Activated T-helper 17 cell treated with anti-CD3 and anti-CD28 coated beads, Interleukin-2, amount 50 U/mL, for 72 hours (primary cell): ENCODE results near the gene MEGF6. TPM values are rescaled to one million over a fixed set of nuclear protein-coding genes. Genes with fewer than 3 reads are reported as not detected.
A peak's percentile ranks its signal among the peaks of the same experiment; 100 is the strongest.
"Not testable (repeated sequence)": the region's sequence is repeated elsewhere in the genome, so short reads cannot be mapped to it uniquely, and the experiment has no call there.

Experiments
- ATAC-seq: fragments of 150-1000 bp; cut with Tn5 transposase; replicated peaks from 2 replicates; pipeline ENCODE4 v1.10.0; 2021; ENCODE audit warnings: mild to moderate bottlenecking, moderate library complexity
- H3K27ac Mint-ChIP-seq: one replicate; pipeline ENCODE4 v1.8.0; 2022; ENCODE audit warnings: mixed read lengths
- H3K27me3 Mint-ChIP-seq: one replicate; pipeline ENCODE4 v1.8.0; 2022; ENCODE audit warnings: mixed read lengths
- H3K36me3 Mint-ChIP-seq: one replicate; pipeline ENCODE4 v1.8.0; 2022; ENCODE audit warnings: low read depth, mild to moderate bottlenecking, mixed read lengths
- H3K4me1 Mint-ChIP-seq: one replicate; pipeline ENCODE4 v1.8.0; 2022; ENCODE audit warnings: mixed read lengths
- H3K4me3 Mint-ChIP-seq: one replicate; pipeline ENCODE4 v1.8.0; 2022; ENCODE audit warnings: mild to moderate bottlenecking, mixed read lengths
- H3K9me3 Mint-ChIP-seq: one replicate; pipeline ENCODE4 v1.8.0; 2022; ENCODE audit warnings: mixed read lengths
- total RNA-seq, 2 donors: library from RNA; stranded (reverse); gene quantifications; one replicate each; pipeline ENCODE4 v1.2.3, GENCODE V29; 2022

Gene MEGF6
- total RNA-seq, 2 donors from 2014 or later = 5.0 to 9.7 TPM

DNA sequence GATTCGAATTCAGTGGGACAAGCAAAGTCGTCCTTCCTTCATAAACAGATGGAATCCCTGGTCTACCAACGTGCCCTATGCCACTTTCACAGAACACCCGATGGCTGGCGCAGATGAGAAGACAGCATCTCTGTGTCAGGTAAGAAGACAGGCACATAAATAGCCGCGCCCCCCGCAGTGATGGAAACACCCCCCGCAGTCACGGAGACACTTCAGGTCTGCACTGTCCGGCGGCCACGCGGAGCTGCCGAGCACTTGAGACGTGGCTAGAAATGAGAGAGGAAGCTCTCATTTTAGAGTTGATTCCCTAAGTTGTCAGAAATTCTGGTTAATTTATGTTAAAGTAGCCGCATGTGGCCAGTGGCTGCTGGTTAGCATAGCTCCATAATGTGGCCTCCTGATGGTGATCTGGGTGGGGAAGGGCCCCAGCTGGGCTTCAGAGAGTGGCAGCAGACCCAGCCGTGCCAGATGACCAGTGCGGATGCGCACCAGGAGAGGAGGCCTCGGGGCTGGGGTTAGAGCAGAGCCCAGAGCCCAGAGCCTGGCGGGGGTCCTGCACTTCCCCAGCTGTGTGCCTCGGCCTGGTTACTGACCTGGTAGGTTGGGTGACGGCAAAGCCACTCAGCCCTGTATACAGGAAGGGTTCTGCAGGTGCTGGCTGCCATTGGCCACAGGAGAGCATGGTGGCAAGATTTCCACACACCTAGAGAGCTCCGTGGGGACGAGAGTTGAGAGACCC lies 16.4 kb upstream of the MEGF6 start:
- no peaks in the 10 kb centered on the region for H3K27me3 Mint-ChIP-seq
- no peaks in the 10 kb centered on the region for H3K9me3 Mint-ChIP-seq
- H3K4me3 Mint-ChIP-seq = no peak overlapping the region
- H3K4me1 Mint-ChIP-seq = peaks cover 22% of the 10 kb centered on the region
- peaks cover 40% of the 10 kb centered on the region for H3K36me3 Mint-ChIP-seq
- no peak overlapping the region for H3K27ac Mint-ChIP-seq
- no peak for ATAC-seq

DNA sequence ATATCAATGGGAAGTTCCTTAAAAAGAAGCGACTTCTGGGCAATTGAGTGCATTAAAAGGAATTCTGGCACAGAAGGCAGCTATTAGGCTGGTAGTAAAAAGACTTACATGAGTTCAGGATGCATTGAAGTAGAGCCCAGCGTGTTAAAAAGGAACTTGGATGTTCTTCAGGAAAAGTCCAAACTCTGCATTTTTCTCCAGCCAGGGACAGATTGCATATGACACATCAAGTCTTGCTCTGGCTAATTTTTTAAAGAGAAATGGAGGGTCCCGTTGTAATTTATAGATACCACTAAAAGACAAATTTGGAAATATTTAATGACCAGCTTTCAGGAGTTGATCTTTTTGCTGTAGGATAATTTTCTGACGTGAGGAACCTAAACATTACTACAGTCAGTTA lies 14.7 kb upstream of the MEGF6 start:
- no peaks in the 10 kb centered on the region for H3K9me3 Mint-ChIP-seq
- ATAC-seq = no peak
- peaks cover 38% of the 10 kb centered on the region for H3K36me3 Mint-ChIP-seq
- H3K4me3 Mint-ChIP-seq = peak overlapping the region; percentile 92
- no peak overlapping the region for H3K27ac Mint-ChIP-seq
- peaks cover 22% of the 10 kb centered on the region for H3K4me1 Mint-ChIP-seq
- H3K27me3 Mint-ChIP-seq = no peaks in the 10 kb centered on the region

DNA sequence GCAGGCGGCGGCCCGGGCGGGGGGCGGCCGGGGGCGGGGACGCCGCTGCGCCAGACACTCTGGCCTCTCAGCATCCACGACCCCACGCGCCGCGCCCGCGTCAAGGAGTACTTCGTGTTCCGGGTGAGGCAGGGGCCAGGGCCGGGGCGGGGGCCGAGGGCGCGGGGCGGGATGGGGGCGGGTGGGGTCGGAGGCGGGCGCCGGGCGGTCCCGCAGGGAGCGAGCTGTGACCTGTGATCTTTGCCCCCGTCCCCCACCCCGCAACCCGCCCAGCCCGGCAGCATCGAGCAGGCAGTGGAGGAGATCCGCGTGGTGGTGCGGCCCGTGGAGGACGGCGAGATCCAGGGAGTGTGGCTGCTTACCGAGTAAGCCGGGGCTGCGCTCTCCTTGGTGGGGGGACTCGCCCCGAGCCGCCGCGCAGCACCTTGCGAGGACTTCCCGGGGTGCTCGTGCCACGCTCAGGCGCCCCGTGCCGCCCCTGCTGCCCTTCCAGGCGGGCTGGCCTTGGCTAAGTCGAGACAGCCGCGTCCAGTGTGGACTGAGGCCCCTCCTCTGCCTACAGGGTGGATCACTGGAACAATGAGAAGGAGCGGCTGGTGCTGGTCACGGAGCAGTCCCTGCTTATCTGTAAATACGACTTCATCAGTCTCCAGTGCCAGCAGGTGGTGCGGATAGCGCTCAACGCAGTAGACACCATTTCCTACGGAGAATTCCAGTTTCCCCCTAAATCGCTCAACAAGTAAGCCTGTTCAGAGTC lies 14.0 kb upstream of the MEGF6 start:
- no peak overlapping the region for H3K27ac Mint-ChIP-seq
- H3K4me3 Mint-ChIP-seq = peak overlapping the region; percentile 92
- peaks cover 36% of the 10 kb centered on the region for H3K36me3 Mint-ChIP-seq
- H3K9me3 Mint-ChIP-seq = no peaks in the 10 kb centered on the region
- H3K27me3 Mint-ChIP-seq = no peaks in the 10 kb centered on the region
- peaks cover 22% of the 10 kb centered on the region for H3K4me1 Mint-ChIP-seq
- ATAC-seq = peak; percentile 3

DNA sequence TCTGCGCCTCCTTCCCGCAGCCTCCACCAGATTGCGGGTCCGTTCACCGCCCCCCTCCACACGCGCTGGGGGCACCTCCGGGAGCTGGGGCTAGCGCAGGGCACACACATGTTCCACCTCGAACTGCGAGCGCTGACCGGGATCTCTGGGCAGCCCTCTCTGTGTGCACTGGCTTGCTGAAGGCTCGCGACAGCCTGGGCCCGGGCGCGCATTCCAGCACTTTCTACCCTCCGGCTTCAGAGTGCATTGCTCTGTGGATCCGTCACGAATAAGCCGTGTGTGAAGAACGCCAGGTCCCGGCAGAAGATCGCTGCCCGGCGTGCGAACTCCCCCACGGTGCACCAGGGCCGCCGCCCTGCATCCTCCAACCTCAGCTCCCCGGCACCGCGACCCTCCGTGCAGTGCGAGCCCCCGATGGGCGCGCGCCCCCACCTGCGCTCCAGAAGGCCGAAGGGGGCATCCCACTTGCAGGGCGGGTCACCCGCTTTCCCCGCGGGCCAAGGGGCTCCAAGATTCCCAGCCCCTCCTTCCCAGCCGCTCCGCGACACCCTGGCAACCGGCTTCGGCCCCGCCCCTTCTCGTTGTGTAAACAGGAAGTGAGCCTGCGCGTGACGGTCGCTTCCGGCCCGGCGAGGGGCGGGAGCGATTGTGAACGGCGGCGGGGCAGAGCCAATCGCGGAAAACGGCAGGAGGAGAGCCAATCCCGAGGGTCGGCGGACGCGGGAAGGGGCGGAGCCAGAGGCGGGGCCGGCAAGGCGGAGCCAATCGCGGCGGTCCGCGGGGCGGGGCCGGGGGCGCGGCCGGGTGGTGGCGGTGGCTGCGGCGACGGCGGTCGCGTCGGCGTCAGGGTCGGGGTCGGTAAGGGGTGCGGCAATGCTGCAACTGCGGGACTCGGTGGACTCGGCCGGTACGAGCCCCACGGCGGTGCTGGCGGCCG lies 13.2 kb upstream of the MEGF6 start, which contains the start of gene TPRG1L:
TPRG1L (plus strand) TSS at position 816 of the 937 bp plus-strand sequence; CDS start at position 874, 58 bp downstream.
- H3K4me3 Mint-ChIP-seq = peak within 1 kb of the TSS; percentile 92
- H3K4me1 Mint-ChIP-seq = peaks cover 22% of the 10 kb centered on the region
- no peaks in the 10 kb centered on the region for H3K27me3 Mint-ChIP-seq
- peaks cover 32% of the 10 kb centered on the region for H3K36me3 Mint-ChIP-seq
- H3K27ac Mint-ChIP-seq = peak within 1 kb of the TSS; percentile 93
- no peaks in the 10 kb centered on the region for H3K9me3 Mint-ChIP-seq
- ATAC-seq = peak; percentile 98

DNA sequence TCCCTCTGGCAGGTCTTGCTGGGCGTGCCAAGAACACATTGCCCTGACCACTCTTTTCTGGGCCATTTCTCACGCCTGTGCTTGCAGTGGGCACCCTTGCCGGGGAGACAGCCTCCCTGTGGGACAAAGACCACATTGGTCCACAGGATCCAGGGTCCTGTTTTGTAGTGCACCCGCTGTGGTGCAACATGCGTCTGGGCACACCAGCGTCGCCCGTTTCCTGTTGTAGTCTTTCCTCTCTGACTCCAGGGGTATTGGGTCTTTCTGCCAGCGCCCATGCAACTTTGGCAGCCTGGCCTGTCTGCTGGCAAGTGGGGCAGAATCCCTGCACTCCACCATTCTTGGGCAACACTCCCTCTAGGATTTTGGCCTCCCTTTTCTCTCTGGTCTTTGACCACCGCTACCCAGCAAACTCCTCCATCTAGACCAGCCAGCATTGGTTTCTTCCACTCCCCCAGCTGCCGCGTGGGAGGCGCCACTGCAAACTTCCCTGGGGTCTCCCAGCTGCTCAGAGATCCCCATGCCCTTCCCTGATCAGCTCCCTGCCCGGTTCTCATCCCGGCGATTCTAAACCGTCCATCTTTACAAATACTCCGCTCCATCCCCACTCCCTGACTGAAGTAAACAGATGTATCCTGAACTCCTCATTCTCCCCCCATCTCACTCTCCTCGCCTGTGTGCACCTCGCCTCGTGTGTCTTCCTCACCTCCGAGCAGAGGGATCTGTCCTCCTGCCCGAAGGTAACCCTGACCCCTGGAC lies 12.3 kb upstream of the MEGF6 start:
- Mint-ChIP-seq H3K9me3 (no peaks in the 10 kb centered on the region), H3K27me3 (no peaks in the 10 kb centered on the region), H3K4me3 (peak overlapping the region; percentile 92), H3K4me1 (peaks cover 26% of the 10 kb centered on the region), H3K36me3 (peaks cover 23% of the 10 kb centered on the region), H3K27ac (peak overlapping the region; percentile 93)
- no peak for ATAC-seq

DNA sequence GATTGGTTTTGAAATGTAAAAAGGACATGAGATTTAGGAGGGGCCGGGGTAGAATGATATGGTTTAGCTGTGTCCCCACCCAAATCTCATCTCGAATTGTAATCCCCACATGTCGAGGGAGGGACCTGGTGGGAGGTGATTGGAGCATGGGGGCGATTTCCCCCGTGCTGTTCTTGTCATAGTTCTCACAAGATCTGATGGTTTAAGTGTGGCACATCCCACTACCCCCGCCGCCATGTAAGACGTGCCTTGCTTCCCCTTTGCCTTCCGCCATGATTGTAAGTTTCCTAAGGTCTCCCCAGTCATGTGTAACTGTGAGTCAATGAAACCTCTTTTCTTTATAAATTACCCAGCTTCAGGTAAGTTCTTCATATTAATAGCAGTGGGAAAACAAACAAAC lies 10.8 kb upstream of the MEGF6 start:
- ATAC-seq, H3K9me3 Mint-ChIP-seq, H3K27ac Mint-ChIP-seq, H3K4me3 Mint-ChIP-seq, H3K36me3 Mint-ChIP-seq, H3K27me3 Mint-ChIP-seq: not testable (repeated sequence)
- H3K4me1 Mint-ChIP-seq = peaks cover 26% of the 10 kb centered on the region

DNA sequence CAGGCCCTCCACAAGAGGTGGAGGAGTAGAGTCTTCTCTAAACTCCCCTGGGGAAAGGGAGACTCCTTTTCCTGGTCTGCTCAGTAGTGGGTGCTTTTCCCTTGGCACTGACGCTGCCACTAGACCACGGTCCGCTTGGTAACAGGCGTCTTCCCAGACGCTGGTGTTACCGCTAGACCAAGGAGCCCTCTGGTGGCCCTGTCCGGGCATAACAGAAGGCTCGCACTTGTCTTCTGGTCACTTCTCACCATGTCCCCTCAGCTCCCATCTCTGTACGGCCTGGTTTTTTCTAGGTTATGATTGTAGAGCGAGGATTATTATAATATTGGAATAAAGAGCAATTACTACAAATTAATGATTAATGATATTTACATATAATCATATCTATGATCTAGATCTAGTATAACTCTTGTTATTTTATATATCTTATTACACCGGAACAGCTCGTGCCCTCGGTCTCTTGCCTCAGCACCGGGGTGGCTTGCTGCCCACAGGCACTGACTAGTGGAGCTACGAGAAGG lies 9.9 kb upstream of the MEGF6 start:
- not testable (repeated sequence) for ATAC-seq, H3K9me3 Mint-ChIP-seq, H3K27ac Mint-ChIP-seq, H3K4me3 Mint-ChIP-seq, H3K36me3 Mint-ChIP-seq, H3K27me3 Mint-ChIP-seq
- H3K4me1 Mint-ChIP-seq = peaks cover 26% of the 10 kb centered on the region

DNA sequence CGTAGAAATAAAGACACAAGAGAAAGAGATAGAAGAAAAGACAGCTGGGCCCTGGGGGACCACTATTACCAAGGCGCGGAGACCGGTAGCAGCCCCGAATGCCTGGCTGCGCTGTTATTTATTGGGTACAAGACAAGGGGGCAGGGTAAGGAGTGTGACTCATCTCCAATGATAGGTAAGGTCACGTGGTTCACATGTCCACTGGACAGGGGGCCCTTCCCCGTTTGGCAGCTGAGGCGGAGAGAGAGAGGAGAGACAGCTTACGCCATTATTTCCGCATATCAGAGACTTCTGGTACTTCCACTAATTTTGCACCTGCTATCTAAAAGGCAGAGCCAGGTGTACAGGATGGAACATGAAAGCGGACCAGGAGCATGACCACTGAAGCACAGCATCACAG lies 9.4 kb upstream of the MEGF6 start:
- no peak for ATAC-seq
- peaks cover 21% of the 10 kb centered on the region for H3K4me1 Mint-ChIP-seq
- no peaks in the 10 kb centered on the region for H3K27me3 Mint-ChIP-seq
- no peak overlapping the region for H3K4me3 Mint-ChIP-seq
- peak overlapping the region; percentile 25 for H3K27ac Mint-ChIP-seq
- no peaks in the 10 kb centered on the region for H3K9me3 Mint-ChIP-seq
- no peaks in the 10 kb centered on the region for H3K36me3 Mint-ChIP-seq

DNA sequence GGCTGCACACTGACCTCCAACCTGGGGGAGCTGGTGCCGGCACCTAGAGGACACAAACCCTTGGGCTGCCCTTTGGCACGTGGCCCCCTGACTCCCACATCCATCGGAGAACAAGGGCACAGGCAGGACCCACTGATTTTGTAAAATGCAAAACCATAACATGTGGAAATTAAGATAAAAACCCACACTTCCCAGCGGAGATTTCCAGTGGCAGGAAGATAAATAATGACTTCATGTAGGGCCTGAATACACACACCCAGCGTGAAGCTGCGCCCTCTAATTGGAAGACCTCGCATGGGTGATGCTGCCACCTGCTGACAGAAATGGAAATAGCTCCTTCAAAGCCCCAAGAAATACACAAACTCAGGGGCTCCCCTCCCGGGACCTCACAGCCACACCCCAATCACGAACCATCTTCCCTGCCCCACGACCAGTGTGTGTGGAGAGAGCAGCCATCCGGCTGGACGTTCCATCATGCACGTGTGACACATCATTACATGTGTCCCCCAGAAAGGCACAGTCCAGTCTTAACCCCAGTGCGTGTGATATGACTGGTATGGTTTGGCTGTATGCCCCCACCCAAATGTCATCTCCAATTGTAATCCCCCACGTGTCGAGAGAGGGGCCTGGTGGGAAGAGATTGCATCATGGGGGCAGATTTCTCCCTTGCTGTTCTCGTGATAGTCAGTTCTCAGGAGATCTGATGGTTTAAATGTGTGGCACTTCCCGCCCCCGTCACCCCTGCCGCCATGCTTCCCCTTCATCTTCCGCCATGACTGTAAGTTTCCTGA lies 7.8 kb upstream of the MEGF6 start:
- Mint-ChIP-seq H3K9me3 (no peaks in the 10 kb centered on the region), H3K27ac (no peak overlapping the region), H3K4me3 (no peak overlapping the region), H3K4me1 (peaks cover 16% of the 10 kb centered on the region), H3K36me3 (no peaks in the 10 kb centered on the region), H3K27me3 (peaks cover 4% of the 10 kb centered on the region)
- peak; percentile 81 for ATAC-seq

DNA sequence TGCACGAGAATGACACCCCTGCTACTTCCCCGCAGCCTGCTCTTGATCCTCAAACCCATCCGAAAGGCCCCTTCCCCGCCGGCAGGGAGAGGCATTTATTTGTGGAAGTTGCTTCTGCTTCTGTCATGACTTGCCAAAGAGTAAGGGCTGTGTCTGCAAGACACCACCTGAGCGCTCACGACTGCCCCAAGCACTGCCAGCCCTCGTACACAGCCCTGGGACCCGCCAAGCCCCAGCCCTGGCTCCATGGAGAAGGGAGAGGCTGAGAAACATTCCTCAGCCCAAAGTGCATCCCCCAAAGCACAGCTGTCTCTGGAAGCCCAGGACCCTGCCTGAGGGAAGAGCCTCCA lies 7.2 kb upstream of the MEGF6 start:
- Mint-ChIP-seq H3K4me3 (no peak overlapping the region), H3K4me1 (peaks cover 10% of the 10 kb centered on the region), H3K36me3 (no peaks in the 10 kb centered on the region), H3K27me3 (peaks cover 4% of the 10 kb centered on the region), H3K27ac (no peak overlapping the region), H3K9me3 (no peaks in the 10 kb centered on the region)
- ATAC-seq = peak; percentile 7

DNA sequence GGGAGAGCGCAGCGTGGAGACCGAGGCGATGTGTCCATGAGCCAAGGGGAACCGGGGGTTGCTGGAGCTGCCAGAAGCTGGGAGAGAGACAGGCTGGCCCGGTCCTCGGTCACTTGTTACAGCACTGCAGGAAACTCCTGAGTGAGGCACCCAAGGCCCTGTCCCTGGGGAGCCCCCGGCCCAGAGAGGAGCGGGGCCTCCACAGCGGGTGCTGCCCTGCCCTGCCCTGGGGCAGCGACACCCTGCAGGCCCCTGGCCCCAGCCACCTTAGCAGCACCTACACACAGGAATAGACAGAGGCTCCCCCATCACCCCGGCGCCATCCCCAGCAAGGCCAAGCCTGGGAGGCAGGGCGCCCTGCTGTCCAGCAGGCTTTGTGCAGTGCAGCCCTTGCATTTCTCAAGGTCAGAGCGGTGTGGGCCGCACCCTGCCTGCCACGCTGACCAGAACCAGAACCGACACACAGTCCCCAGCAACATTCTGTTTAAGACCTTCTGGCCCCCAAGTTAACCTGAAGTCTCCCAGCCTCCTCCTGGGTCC lies 6.6 kb upstream of the MEGF6 start:
- Mint-ChIP-seq H3K36me3 (no peaks in the 10 kb centered on the region), H3K27ac (no peak overlapping the region), H3K4me3 (no peak overlapping the region), H3K27me3 (peaks cover 4% of the 10 kb centered on the region), H3K9me3 (no peaks in the 10 kb centered on the region), H3K4me1 (peaks cover 5% of the 10 kb centered on the region)
- ATAC-seq = no peak

DNA sequence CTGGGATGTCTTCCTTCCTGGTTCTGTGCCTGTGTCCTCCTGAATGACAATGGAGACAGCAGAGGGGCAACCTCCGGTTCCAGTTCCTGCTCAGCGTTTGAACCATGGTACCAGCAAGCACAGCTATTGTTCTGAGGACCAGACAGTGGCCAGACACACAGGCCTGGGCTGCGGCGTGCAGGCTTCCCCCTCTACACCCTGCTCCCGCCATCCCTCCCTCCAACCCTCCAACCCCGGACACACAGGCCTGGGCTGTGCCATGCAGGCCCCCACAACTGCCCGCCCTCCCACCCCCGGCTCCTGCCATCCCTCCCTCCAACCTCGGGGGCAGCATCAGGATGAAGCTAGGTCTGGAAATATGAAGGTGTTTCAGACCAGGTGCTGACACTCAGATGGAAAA lies 5.6 kb upstream of the MEGF6 start:
- H3K36me3 Mint-ChIP-seq = no peaks in the 10 kb centered on the region
- no peak overlapping the region for H3K4me3 Mint-ChIP-seq
- H3K4me1 Mint-ChIP-seq = peaks cover 5% of the 10 kb centered on the region
- no peak for ATAC-seq
- H3K27ac Mint-ChIP-seq = no peak overlapping the region
- no peaks in the 10 kb centered on the region for H3K9me3 Mint-ChIP-seq
- peaks cover 4% of the 10 kb centered on the region for H3K27me3 Mint-ChIP-seq
